Measurements from ENCODE around the gene BTBD18.

Gene BTBD18

GRCh38 chr11:57775491-57775890, 23.9 kb upstream of the BTBD18 start:
- DNase-seq: no peak

- DNase-seq: no peak
Measured at GRCh38 chr11:57773026-57773598, 21.5 kb upstream of the BTBD18 start.

- DNase-seq: no peak
Measured at GRCh38 chr11:57772562-57772961, 20.9 kb upstream of the BTBD18 start.

- DNase-seq: no peak
Measured at GRCh38 chr11:57771365-57771764, 19.7 kb upstream of the BTBD18 start.

- no peak for DNase-seq
Measured at GRCh38 chr11:57770793-57771192, 19.2 kb upstream of the BTBD18 start.

- no peak for DNase-seq
Measured at GRCh38 chr11:57764972-57765371, 13.4 kb upstream of the BTBD18 start.

- no peak for DNase-seq
Measured at GRCh38 chr11:57764566-57764965, 12.9 kb upstream of the BTBD18 start.

- no peak for DNase-seq
Measured at GRCh38 chr11:57764021-57764420, 12.4 kb upstream of the BTBD18 start.

GRCh38 chr11:57763568-57763967, 11.9 kb upstream of the BTBD18 start:
- no peak for DNase-seq

GRCh38 chr11:57762235-57762861, 10.7 kb upstream of the BTBD18 start:
- DNase-seq: no peak

- no peak for DNase-seq
Measured at GRCh38 chr11:57761301-57762234, 9.9 kb upstream of the BTBD18 start, which contains the start of gene CTNND1. Gene CTNND1, plus strand, starts transcription at chr11:57761802. Its CDS starts 29,677 bp downstream, at chr11:57791479.

- no peak for DNase-seq
Measured at GRCh38 chr11:57758174-57758573, 6.6 kb upstream of the BTBD18 start.

- no peak for DNase-seq
Measured at GRCh38 chr11:57752954-57753353, 1.3 kb upstream of the BTBD18 start.

- DNase-seq: no peak
Measured at GRCh38 chr11:57751176-57751575, 443 bp downstream of the BTBD18 start.

- DNase-seq: no peak
Measured at GRCh38 chr11:57746920-57747319, 4.7 kb downstream of the BTBD18 start.

- DNase-seq: no peak
Measured at GRCh38 chr11:57745206-57745605, 6.4 kb downstream of the BTBD18 start.

GRCh38 chr11:57744357-57744756, 7.3 kb downstream of the BTBD18 start:
- no peak for DNase-seq

- no peak for DNase-seq
Measured at GRCh38 chr11:57742087-57742452, 9.5 kb downstream of the BTBD18 start.

GRCh38 chr11:57741132-57742086, 10.2 kb downstream of the BTBD18 start, which contains the start of gene SELENOH:
Gene SELENOH, plus strand, starts transcription at chr11:57741491. Its CDS starts 105 bp downstream, at chr11:57741596.
- peak; percentile 91 for DNase-seq

- no peak for DNase-seq
Measured at GRCh38 chr11:57735619-57736298, 15.9 kb downstream of the BTBD18 start.

GRCh38 chr11:57732661-57733060, 19.0 kb downstream of the BTBD18 start:
- DNase-seq: no peak

GRCh38 chr11:57729479-57729878, 22.1 kb downstream of the BTBD18 start:
- no peak for DNase-seq

Data from stimulated activated CD4-positive, alpha-beta T cell treated with anti-CD3 and anti-CD28 coated beads, Interleukin-12 subunit alpha, Interleukin-12 subunit beta, amount 100 ng/mL, for 4 hours (primary cell).